Loucy (cell line): ENCODE data around the gene CARS2.

Experiments
- CTCF ChIP-seq: fragments of 200-600 bp; sonication (generic); conservative IDR thresholded peaks from 2 replicates; pipeline ENCODE4 v1.5.1; 2014; ENCODE audit warnings: mild to moderate bottlenecking, antibody characterized with exemption, low read length
- EZH2phosphoT487 ChIP-seq: fragments of 200-600 bp; IDR thresholded peaks from 2 replicates; pipeline ENCODE4 v1.6.1; 2018; ENCODE audit warnings: antibody characterized with exemption, mild to moderate bottlenecking, moderate library complexity, borderline replicate concordance

GRCh38 chr13:110746438-110746837 lies 40.5 kb upstream of the CARS2 start:
- TF ChIP-seq CTCF (no peak), EZH2phosphoT487 (no peak)
